Measurements from ENCODE around the gene AKIRIN2. TPM values are rescaled to one million over a fixed set of nuclear protein-coding genes. Genes with fewer than 3 reads are reported as not detected.
A peak's percentile ranks its signal among the peaks of the same experiment; 100 is the strongest.
"Not testable (repeated sequence)": the region's sequence is repeated elsewhere in the genome, so short reads cannot be mapped to it uniquely, and the experiment has no call there.

AKIRIN2 gene
- total and polyA plus RNA-seq, 11 donors = 15.2 to 54.7 (median 40.7) TPM

GRCh38 chr6:87716928-87717614 is 15.0 kb upstream of the AKIRIN2 start:
- DNase-seq (no peak), ATAC-seq (peak in 3 of 4 donors; percentile 20 to 44 (median 34))
- TF ChIP-seq CTCF (IDR thresholded peaks at IDR 0.05) (no peak), POLR2A (IDR thresholded peaks at IDR 0.05) (no peak)
- peaks cover 0 to 33% (median 0%) of the 10 kb centered on the region in 12 donors for H3K4me1 ChIP-seq
- H3K27ac ChIP-seq = peak overlapping the region in 6 of 12 donors; percentile 6 to 83 (median 35)
- 59 to 61% (median 59%) methylated on average over 4 of the region's 4 CpGs for WGBS, 4 donors
- no peak overlapping the region for H3K4me3 ChIP-seq
- no peaks in the 10 kb centered on the region for H3K36me3 ChIP-seq
- intact Hi-C loops (cut with DNase I) = no loop called here
- H3K27me3 ChIP-seq = no peaks in the 10 kb centered on the region
- H3K9me3 ChIP-seq = no peaks in the 10 kb centered on the region

DNA sequence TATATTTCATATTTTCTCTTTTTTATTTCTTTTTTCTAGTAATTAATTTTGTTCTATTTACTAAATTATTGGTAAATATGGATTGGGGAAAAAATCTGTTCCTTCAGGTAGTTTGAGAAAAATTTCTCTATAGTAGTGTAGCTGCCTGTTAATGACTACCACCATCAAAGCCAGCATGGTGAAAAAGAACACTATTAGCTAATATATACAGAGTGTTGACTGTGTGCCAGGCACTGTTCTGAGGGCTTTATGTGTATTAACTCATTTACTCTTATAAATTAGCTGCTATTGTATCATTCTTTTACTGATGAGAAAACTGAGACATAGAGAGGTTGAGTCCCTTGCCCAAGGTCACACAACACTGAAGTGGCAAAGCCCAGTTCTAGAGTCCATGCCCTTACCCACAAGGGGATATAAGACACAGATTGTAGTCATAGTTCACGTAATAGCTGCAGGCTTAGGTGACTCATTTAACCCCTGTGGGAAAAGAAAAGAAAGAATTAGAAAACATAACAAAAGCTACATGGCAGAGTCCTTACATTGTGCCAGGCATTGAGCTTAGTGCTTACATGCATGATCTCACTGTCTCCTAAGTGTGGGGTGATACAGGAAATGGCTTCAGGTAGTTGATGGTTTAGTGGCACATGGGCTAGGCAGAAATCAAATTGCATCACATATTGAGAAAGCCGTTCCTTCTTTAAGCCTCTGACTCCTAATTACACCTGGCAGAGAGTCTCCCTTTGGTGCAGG is 12.2 kb upstream of the AKIRIN2 start:
- TF ChIP-seq POLR2A (IDR thresholded peaks at IDR 0.05) (no peak), CTCF (IDR thresholded peaks at IDR 0.05) (no peak)
- intact Hi-C loops (cut with DNase I) = no loop called here
- peaks cover 0 to 24% (median 0%) of the 10 kb centered on the region in 12 donors for H3K4me1 ChIP-seq
- no peaks in the 10 kb centered on the region for H3K27me3 ChIP-seq
- H3K27ac ChIP-seq = no peak overlapping the region
- no peaks in the 10 kb centered on the region for H3K36me3 ChIP-seq
- DNase-seq = no peak
- WGBS, 4 donors = 72 to 84% (median 82%) methylated on average over 2 of the region's 2 CpGs
- H3K9me3 ChIP-seq = no peaks in the 10 kb centered on the region
- ATAC-seq = no peak
- H3K4me3 ChIP-seq = no peak overlapping the region

GRCh38 chr6:87712713-87713112 is 10.7 kb upstream of the AKIRIN2 start:
- intact Hi-C loops (cut with DNase I); H3K27me3 ChIP-seq; H3K9me3 ChIP-seq; DNase-seq; H3K36me3 ChIP-seq; H3K4me1 ChIP-seq; ATAC-seq; H3K4me3 ChIP-seq; H3K27ac ChIP-seq: not testable (repeated sequence)
- WGBS, 4 donors = 91 to 97% (median 94%) methylated on average over 3 of the region's 3 CpGs

- Histone ChIP-seq H3K4me1 (peaks cover 0 to 11% (median 0%) of the 10 kb centered on the region in 12 donors), H3K27ac (no peak overlapping the region), H3K4me3 (no peak overlapping the region), H3K9me3 (no peaks in the 10 kb centered on the region), H3K36me3 (no peaks in the 10 kb centered on the region), H3K27me3 (no peaks in the 10 kb centered on the region)
- intact Hi-C loops (cut with DNase I) = no loop called here
- ATAC-seq (no peak), DNase-seq (no peak)
- WGBS, 4 donors = 78 to 86% (median 81%) methylated on average over 3 of the region's 3 CpGs
- TF ChIP-seq CTCF (IDR thresholded peaks at IDR 0.05) = no peak
Observed at GRCh38 chr6:87710090-87710489, 8.1 kb upstream of the AKIRIN2 start.

- intact Hi-C loops (cut with DNase I) = loop anchor here in 4 of 10 donors (10.0 kb wide), 2 partner anchors 234 to 554 kb away; partner anchors contain the start of genes SLC35A1 (in 2 of the 4) and ZNF292 (in 2 of the 4)
- 70 to 92% (median 87%) methylated on average over 6 to 7 of the region's 7 CpGs for WGBS, 4 donors
- peaks cover 0 to 11% (median 0%) of the 10 kb centered on the region in 12 donors for H3K4me1 ChIP-seq
- DNase-seq, H3K4me3 ChIP-seq, H3K36me3 ChIP-seq, H3K27me3 ChIP-seq, H3K27ac ChIP-seq, ATAC-seq, H3K9me3 ChIP-seq: not testable (repeated sequence)
Observed at GRCh38 chr6:87708581-87709427, 6.8 kb upstream of the AKIRIN2 start.
